Fibroblast of lung (primary cell): ENCODE data around the gene LMF2. TPM values are rescaled to one million over a fixed set of nuclear protein-coding genes. Genes with fewer than 3 reads are reported as not detected.
"Not testable (repeated sequence)": the region's sequence is repeated elsewhere in the genome, so short reads cannot be mapped to it uniquely, and the experiment has no call there.

Source experiments
- DNase-seq, 2 donors: peaks; one replicate each; pipeline versions ENCODE4 v3.0.0 to v3.0.0-alpha.2; 2010; ENCODE audit warnings: low read depth in 2 of 2
- H2AFZ ChIP-seq: 2 replicates; pipeline ENCODE4 v1.5.1; 2012; ENCODE audit warnings: low read length, control low read depth, inconsistent platforms
- H3K27ac ChIP-seq: 2 replicates; pipeline ENCODE4 v1.5.1; 2011; ENCODE audit warnings: low read length, control low read depth; ENCODE audit not compliant: insufficient read depth
- H3K27me3 ChIP-seq: 2 replicates; pipeline ENCODE4 v1.5.1; 2011; ENCODE audit warnings: mild to moderate bottlenecking, low read length; ENCODE audit not compliant: control insufficient read depth, insufficient read depth
- H3K36me3 ChIP-seq: 2 replicates; pipeline ENCODE4 v1.5.1; 2011; ENCODE audit warnings: low read length; ENCODE audit not compliant: control insufficient read depth, insufficient read depth
- H3K4me1 ChIP-seq: 2 replicates; pipeline ENCODE4 v1.5.1; 2011; ENCODE audit warnings: low read length; ENCODE audit not compliant: control insufficient read depth, insufficient read depth; ENCODE audit errors: extremely low read depth
- H3K4me2 ChIP-seq: 2 replicates; pipeline ENCODE4 v1.5.1; 2011; ENCODE audit warnings: low read length, control low read depth; ENCODE audit not compliant: insufficient read depth; ENCODE audit errors: extremely low read depth
- H3K4me3 ChIP-seq, 4 experiments: fragments of 200-600 bp in 1 of 4; sonication (generic) in 1 of 4; replicated peaks in 1 of 4; 2 replicates each; pipeline ENCODE4 v1.5.1; 2011 to 2016; ENCODE audit warnings: low read length in 4 of 4, low read depth in 3 of 4, mild to moderate bottlenecking in 3 of 4, control low read depth in 2 of 4, inconsistent platforms in 1 of 4, mixed read lengths in 1 of 4; ENCODE audit not compliant: insufficient read depth in 1 of 4; ENCODE audit errors: control extremely low read depth in 1 of 4
- H3K79me2 ChIP-seq: 2 replicates; pipeline ENCODE4 v1.5.1; 2012; ENCODE audit warnings: mild to moderate bottlenecking, low read length, inconsistent platforms; ENCODE audit not compliant: control insufficient read depth, insufficient read depth
- H3K9ac ChIP-seq: 2 replicates; pipeline ENCODE4 v1.5.1; 2011; ENCODE audit warnings: mild to moderate bottlenecking, low read length, control low read depth; ENCODE audit not compliant: insufficient read depth
- H3K9me3 ChIP-seq: 2 replicates; pipeline ENCODE4 v1.5.1; 2012; ENCODE audit warnings: low read depth, low read length; ENCODE audit not compliant: control insufficient read depth, insufficient read depth
- H4K20me1 ChIP-seq: 2 replicates; pipeline ENCODE4 v1.5.1; 2011; ENCODE audit warnings: low read length; ENCODE audit not compliant: control insufficient read depth, insufficient read depth; ENCODE audit errors: extremely low read depth
- EZH2 ChIP-seq: IDR thresholded peaks from 2 replicates; pipeline ENCODE4 v1.5.1; 2012; ENCODE audit warnings: low read length, control low read depth, mild to moderate bottlenecking; ENCODE audit errors: missing control alignments
- polyA plus RNA-seq, 2 donors: library from polyadenylated mRNA; depleted of rRNA in 1 of 2; stranded (reverse) in 1 of 2; unstranded in 1 of 2; fragments of >200 nt; gene quantifications; 2 replicates each; pipeline ENCODE4 v1.2.1, GENCODE V29; 2011 to 2012; ENCODE audit warnings: missing spikeins in 1 of 2
- total RNA-seq: library from RNA; depleted of rRNA; stranded (reverse); fragments of >200 nt; gene quantifications from 2 replicates; pipeline ENCODE4 v1.2.1, GENCODE V29; 2014
- TF ChIP-seq, protein P1 (sequence below), 2 donors: IDR thresholded peaks in 1 of 2; conservative IDR thresholded peaks in 1 of 2; 1 replicate in 1 of 2; 2 replicates in 1 of 2; pipeline ENCODE4 v1.5.1; 2011 to 2012; ENCODE audit warnings: low read length in 2 of 2, control low read depth in 1 of 2, inconsistent platforms in 1 of 2, low read depth in 1 of 2, mild to moderate bottlenecking in 1 of 2

The LMF2 gene
- total and polyA plus RNA-seq, 2 donors (not counting 1 experiment from before 2014, with no cell fraction given): 25.8 to 37.8 TPM

DNA sequence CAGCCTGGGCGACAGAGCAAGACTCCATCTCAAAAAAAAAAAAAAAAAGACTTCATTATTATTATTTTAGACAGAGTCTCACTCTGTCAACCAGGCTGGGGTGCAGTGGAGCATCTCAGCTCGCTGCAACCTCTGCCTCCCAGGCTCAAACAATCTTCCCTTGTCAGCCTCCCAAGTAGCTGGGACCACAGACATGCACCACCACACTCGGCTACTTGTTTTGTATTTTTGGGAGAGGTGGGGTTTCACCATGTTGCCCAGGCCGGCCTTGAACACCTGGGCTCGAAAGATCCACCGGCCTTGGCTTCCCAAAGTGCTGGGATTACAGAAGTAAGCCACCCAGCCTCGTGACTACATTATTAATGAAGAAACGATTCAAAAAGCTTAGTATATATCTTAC, 27.6 kb upstream of the LMF2 start:
- Histone ChIP-seq H3K9ac (no peak overlapping the region), H4K20me1 (no peaks in the 10 kb centered on the region), H3K9me3 (no peaks in the 10 kb centered on the region), H3K36me3 (no peaks in the 10 kb centered on the region), H3K4me2 (no peak overlapping the region), H2AFZ (no peak overlapping the region), H3K4me3 (no peak overlapping the region), H3K27ac (no peak overlapping the region), H3K4me1 (peaks cover 14% of the 10 kb centered on the region), H3K27me3 (peaks cover 10% of the 10 kb centered on the region), H3K79me2 (no peaks in the 10 kb centered on the region)
- DNase-seq: no peak
- no peak for TF ChIP-seq EZH2
- TF ChIP-seq, protein P1, sequence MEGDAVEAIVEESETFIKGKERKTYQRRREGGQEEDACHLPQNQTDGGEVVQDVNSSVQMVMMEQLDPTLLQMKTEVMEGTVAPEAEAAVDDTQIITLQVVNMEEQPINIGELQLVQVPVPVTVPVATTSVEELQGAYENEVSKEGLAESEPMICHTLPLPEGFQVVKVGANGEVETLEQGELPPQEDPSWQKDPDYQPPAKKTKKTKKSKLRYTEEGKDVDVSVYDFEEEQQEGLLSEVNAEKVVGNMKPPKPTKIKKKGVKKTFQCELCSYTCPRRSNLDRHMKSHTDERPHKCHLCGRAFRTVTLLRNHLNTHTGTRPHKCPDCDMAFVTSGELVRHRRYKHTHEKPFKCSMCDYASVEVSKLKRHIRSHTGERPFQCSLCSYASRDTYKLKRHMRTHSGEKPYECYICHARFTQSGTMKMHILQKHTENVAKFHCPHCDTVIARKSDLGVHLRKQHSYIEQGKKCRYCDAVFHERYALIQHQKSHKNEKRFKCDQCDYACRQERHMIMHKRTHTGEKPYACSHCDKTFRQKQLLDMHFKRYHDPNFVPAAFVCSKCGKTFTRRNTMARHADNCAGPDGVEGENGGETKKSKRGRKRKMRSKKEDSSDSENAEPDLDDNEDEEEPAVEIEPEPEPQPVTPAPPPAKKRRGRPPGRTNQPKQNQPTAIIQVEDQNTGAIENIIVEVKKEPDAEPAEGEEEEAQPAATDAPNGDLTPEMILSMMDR (conservative IDR thresholded peaks at IDR 0.05 in 1 of 2, IDR thresholded peaks at IDR 0.05 in 1 of 2; ENCODE audit: low read depth in 1 of 2, low read length in 2 of 2): no peak

DNA sequence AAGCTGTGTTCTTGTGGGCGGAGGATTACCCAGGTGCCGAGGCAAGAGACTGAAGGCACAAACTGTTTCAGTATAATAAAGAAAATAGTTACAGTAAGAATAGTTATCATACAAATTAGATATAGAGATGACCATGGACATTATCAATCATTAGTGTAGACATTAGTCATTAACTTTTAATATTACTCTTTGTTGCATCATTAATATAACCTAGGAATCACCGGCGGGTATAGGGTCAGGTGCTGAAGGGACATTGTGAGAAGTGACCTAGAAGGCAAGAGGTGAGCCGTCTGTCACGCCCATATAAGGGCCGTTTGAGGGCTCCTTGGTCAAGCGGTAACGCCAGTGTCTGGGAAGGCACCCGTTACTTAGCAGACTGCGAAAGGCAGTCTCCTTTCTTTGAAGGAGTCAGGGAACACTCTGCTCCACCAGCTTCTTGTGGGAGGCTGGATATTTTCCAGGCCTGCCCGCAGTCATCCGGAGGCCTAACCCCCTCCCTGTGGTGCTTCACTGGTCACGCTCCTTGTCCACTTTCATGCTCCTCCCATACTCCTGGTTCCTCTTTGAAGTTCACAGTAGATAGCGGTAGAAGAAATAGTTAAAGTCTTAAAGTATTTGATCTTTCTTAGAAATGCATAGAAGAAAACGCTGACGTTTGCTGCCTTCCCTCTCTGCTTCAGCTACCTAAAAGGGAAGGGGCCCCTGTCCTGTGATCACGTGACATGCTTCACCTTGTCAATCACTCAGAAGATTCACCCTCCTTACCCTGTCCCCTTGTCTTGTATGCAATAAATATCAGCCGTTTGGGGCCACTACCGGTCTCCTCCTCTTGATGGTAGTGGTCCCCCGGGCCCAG, 26.6 kb upstream of the LMF2 start:
- H2AFZ ChIP-seq, H3K79me2 ChIP-seq: not testable (repeated sequence)
- peak; percentile 59 to 67 for DNase-seq

DNA sequence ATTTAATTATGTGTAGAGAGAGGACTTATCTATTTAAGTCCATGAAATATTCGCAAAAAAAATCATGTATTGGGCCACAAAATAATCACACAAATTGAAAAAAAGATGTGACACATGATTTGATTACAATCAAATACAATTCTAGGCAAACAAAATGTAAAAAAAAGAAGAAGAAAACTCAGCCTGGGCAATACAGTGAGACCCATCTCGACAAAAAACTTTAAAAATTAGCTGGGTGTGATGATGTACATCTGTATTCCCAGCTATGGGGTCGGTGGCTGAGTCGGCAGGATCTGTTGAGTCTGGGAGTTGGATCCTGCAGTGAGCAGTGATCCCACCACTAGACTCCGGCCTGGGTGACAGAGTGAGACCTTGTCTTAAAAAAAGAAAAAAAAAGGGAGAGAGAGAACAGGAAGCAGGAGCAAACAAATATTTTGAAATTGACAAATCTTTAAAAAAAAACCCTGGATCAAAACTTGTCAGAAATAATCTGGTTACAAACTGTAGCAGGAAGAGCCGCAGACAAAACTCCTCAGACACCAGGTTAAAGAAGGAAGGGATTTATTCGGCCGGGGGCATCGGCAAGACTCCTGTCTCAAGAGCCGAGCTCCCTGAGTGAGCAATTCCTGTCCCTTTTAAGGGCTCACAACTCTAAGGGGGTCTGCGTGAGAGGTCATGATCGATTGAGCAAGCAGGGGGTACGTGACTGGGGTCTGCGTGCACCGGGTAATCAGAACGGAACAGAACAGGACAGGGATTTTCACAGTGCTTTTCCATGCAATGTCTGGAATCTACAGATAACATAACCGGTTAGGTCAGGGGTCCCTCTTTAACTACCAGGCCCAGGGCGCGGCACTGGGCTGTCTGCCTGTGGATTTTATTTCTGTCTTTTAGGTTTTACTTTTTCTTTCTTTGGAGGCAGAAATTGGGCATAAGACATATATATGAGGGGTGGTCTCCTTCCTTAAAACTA, 25.6 kb upstream of the LMF2 start:
- Histone ChIP-seq H3K4me1 (peaks cover 10% of the 10 kb centered on the region), H3K79me2 (no peaks in the 10 kb centered on the region), H4K20me1 (no peaks in the 10 kb centered on the region), H3K4me3 (no peak overlapping the region), H3K9me3 (no peaks in the 10 kb centered on the region), H3K27me3 (peaks cover 11% of the 10 kb centered on the region), H3K4me2 (no peak overlapping the region), H3K9ac (no peak overlapping the region), H3K36me3 (no peaks in the 10 kb centered on the region), H3K27ac (no peak overlapping the region), H2AFZ (no peak overlapping the region)
- no peak for DNase-seq
- TF ChIP-seq, protein P1 (conservative IDR thresholded peaks at IDR 0.05 in 1 of 2, IDR thresholded peaks at IDR 0.05 in 1 of 2; ENCODE audit: low read depth in 1 of 2, low read length in 2 of 2): no peak
- no peak for TF ChIP-seq EZH2

More for the DNA sequence above, 26.6 kb upstream of the LMF2 start:
- H3K4me1 ChIP-seq: peaks cover 11% of the 10 kb centered on the region
- H3K4me3 ChIP-seq, H3K4me2 ChIP-seq, H3K9me3 ChIP-seq, H3K9ac ChIP-seq, H3K27ac ChIP-seq, H3K36me3 ChIP-seq, H4K20me1 ChIP-seq: not testable (repeated sequence)
- peaks cover 11% of the 10 kb centered on the region for H3K27me3 ChIP-seq
